Measurements from ENCODE around the gene DBN1. TPM values are rescaled to one million over a fixed set of nuclear protein-coding genes. Genes with fewer than 3 reads are reported as not detected.

DBN1 gene
- total RNA-seq, 2 experiments from 2014 or later, result 4.9 to 5.0 TPM

DNA sequence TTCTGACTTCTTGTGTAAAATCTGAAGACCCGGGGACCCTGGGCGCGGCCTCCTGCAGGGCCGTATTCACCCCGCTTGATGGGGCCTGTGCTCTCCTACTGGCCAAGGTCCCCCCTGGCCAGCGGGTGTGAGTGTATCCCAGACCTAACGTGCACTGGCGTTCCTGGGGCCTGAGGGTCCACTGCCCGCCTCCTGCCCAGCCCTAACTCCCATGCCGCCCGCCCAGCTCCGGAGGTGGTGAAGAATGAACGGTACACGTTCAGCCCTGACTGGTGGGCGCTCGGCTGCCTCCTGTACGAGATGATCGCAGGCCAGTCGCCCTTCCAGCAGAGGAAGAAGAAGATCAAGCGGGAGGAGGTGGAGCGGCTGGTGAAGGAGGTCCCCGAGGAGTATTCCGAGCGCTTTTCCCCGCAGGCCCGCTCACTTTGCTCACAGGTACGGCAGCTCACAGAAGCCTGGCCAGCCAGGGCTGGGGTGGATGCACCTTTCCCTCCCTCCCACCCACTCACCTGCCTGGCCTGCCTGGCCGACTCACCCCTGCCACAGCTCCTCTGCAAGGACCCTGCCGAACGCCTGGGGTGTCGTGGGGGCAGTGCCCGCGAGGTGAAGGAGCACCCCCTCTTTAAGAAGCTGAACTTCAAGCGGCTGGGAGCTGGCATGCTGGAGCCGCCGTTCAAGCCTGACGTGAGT is 37.4 kb downstream of the DBN1 start:
- ChIA-PET POLR2A (interaction anchor here (2.1 to 20.7 kb wide), 4 partner anchors 7 to 27 kb away, joined by 18 to 654 read pairs (median 206); partner anchors contain the start of genes F12, GRK6 and PFN3), CTCF (interaction anchor here (1.0 to 1.7 kb wide), 3 partner anchors 10 to 32 kb away, joined by 3 to 6 read pairs (median 4); partner anchors contain the start of gene PRR7)
- Mint-ChIP-seq H3K27ac (no peak overlapping the region), H3K4me1 (peaks cover 81% of the 10 kb centered on the region), H3K4me3 (no peak overlapping the region), H3K27me3 (no peaks in the 10 kb centered on the region), H3K36me3 (ENCODE audit: low read depth) (peaks cover 91% of the 10 kb centered on the region), H3K9me3 (no peaks in the 10 kb centered on the region)
- no peak for DNase-seq

DNA sequence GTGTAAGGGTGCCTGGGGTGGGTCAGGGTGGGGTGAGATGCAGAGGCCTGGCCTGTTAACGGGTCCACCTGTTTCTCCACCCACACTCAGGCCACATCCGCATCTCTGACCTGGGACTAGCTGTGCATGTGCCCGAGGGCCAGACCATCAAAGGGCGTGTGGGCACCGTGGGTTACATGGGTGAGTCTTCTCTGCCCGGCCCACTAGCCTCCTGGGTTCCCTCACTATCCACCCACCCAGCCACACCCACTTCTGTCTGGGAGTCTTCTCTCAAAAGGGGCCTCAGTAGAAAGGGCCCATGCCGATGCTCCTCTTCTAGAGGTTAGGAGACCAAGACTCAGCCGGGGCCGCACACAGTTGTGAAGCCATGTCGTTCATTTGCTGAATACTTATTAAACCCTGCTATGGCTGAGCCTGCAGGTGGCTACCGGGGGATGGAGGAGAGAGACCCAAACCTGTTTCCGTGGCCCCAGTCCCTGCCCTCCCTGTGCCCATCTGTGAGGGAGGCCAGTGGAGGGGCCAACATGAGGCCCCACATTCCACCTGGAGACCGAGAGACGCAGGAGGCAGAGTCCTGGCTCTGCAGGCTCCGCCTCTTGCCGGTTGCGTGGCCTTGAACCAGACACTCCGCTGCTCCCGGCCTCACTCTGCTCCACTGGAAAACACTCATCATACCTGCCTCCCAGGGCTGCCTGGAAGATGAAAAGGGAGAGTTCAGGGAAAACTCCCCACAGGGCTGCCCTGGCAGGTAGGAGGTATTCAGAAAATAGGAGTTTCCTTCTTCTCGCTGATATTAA is 38.3 kb downstream of the DBN1 start:
- Mint-ChIP-seq H3K4me3 (no peak overlapping the region), H3K9me3 (no peaks in the 10 kb centered on the region), H3K4me1 (peaks cover 85% of the 10 kb centered on the region), H3K36me3 (ENCODE audit: low read depth) (peaks cover 94% of the 10 kb centered on the region), H3K27ac (peak overlapping the region; percentile 6), H3K27me3 (no peaks in the 10 kb centered on the region)
- CTCF ChIA-PET, result interaction anchor here (0.9 to 12.6 kb wide), 6 partner anchors 9 to 45 kb away, joined by 3 to 235 read pairs (median 7); partner anchors contain the start of gene PFN3
- POLR2A ChIA-PET, result interaction anchor here (0.6 to 14.9 kb wide), 8 partner anchors 9 to 316 kb away, joined by 3 to 654 read pairs (median 12); partner anchors contain the start of genes F12, GRK6 and PRR7
- DNase-seq, result no peak

DNA sequence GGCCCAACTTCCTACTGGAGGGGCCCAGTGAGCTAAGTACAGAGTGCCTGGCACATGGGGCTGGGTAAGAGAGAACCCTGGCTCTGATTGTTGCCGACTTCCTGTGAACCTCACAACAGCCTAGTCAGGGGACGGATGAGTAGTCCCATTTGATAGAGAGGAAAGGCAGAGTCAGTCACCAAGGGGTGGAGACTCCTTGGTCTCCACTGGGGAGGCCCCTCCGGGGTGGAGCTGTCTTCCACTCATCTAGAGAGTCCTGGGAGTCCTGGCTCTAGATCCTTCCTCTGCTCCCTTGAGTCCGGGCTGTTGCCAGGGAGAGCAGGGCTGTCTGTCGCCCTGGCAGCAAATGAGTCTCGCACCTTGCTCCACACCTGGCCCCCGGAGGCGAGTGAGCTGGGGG is 39.0 kb downstream of the DBN1 start:
- no peaks in the 10 kb centered on the region for H3K9me3 Mint-ChIP-seq
- peak overlapping the region; percentile 58 for H3K4me3 Mint-ChIP-seq
- ChIA-PET POLR2A (interaction anchor here (0.6 to 14.9 kb wide), 8 partner anchors 8 to 316 kb away, joined by 3 to 654 read pairs (median 4); partner anchors contain the start of genes F12, GRK6, LMAN2 and PRR7), CTCF (interaction anchor here (0.9 to 12.6 kb wide), 6 partner anchors 9 to 44 kb away, joined by 3 to 235 read pairs (median 7); partner anchors contain the start of gene PFN3)
- H3K27me3 Mint-ChIP-seq, result no peaks in the 10 kb centered on the region
- peak overlapping the region; percentile 86 for H3K27ac Mint-ChIP-seq
- H3K4me1 Mint-ChIP-seq, result peaks cover 85% of the 10 kb centered on the region
- peak; percentile 67 for DNase-seq
- peaks cover 93% of the 10 kb centered on the region for H3K36me3 Mint-ChIP-seq (ENCODE audit: low read depth)

DNA sequence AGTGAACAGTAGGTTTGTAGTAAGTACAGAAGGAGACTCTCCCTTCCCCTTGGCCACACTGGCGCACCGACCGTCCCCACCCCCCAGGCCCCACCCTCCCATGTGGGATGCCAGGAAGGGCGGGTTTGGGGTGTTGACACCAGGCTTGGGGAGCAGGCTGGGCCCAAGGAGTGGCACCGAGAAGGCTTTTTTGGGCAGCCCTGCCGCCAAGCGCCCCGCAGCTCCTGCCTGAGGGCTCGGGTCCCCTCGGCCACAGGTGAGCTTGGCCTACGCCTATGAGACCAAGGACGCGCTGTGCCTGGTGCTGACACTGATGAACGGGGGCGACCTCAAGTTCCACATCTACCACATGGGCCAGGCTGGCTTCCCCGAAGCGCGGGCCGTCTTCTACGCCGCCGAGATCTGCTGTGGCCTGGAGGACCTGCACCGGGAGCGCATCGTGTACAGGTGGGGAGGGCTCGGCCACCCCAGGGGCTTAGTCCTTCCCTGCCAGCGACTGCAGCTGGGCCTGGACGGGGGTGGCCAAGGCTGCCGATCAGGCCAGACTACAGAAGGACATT is 39.7 kb downstream of the DBN1 start:
- H3K4me1 Mint-ChIP-seq, result peaks cover 88% of the 10 kb centered on the region

DNA sequence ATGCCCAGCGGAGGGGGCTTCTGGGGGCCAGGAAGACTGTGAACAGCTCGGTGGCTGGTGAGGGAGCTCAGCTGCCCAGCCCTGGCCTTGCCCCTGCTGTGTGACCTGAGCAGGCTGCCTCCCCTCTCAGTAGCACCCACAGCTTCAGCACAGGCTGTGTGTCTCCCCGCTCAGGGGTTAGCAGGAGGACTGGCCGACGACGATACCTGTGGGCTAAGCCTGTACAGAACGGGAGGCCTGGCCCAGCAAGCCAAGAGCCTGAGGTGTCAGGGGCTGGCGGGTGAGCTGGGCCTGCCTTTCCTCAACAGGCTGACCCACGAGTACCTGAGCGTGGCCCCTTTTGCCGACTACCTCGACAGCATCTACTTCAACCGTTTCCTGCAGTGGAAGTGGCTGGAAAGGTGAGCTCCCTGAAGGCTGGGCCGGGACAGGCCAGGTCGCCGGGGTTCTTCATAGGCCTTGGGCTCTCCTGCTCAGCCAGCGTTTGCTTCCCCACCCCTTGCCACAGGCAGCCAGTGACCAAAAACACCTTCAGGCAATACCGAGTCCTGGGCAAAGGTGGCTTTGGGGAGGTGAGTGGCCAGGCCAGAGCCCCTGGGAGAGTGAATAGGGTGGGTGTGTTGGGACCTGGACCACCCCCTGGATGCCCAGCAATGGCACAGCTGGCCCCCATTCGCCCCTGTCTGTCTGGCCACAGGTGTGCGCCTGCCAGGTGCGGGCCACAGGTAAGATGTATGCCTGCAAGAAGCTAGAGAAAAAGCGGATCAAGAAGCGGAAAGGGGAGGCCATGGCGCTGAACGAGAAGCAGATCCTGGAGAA is 40.4 kb downstream of the DBN1 start:
- POLR2A ChIA-PET, result interaction anchor here (1.2 to 14.9 kb wide), 9 partner anchors 10 to 159 kb away, joined by 3 to 654 read pairs (median 10); partner anchors contain the start of genes F12, LMAN2, PRELID1 and PRR7
- no peak for DNase-seq
- CTCF ChIA-PET, result interaction anchor here (1.0 to 12.6 kb wide), 7 partner anchors 12 to 62 kb away, joined by 3 to 235 read pairs (median 6); partner anchors contain the start of gene PFN3
- Mint-ChIP-seq H3K9me3 (no peaks in the 10 kb centered on the region), H3K27me3 (no peaks in the 10 kb centered on the region), H3K36me3 (ENCODE audit: low read depth) (peaks cover 94% of the 10 kb centered on the region), H3K4me1 (peaks cover 84% of the 10 kb centered on the region), H3K27ac (peak overlapping the region; percentile 93), H3K4me3 (peak overlapping the region; percentile 56)

More for the DNA sequence above, 39.7 kb downstream of the DBN1 start:
- ChIA-PET CTCF (interaction anchor here (1.0 to 12.6 kb wide), 9 partner anchors 8 to 63 kb away, joined by 3 to 235 read pairs (median 10); partner anchors contain the start of gene PFN3), POLR2A (interaction anchor here (0.8 to 14.9 kb wide), 8 partner anchors 10 to 315 kb away, joined by 3 to 654 read pairs (median 3); partner anchors contain the start of genes F12, LMAN2 and PRR7)
- no peak overlapping the region for H3K4me3 Mint-ChIP-seq
- no peaks in the 10 kb centered on the region for H3K27me3 Mint-ChIP-seq
- H3K36me3 Mint-ChIP-seq (ENCODE audit: low read depth), result peaks cover 95% of the 10 kb centered on the region
- H3K27ac Mint-ChIP-seq, result peak overlapping the region; percentile 93
- no peak for DNase-seq
- no peaks in the 10 kb centered on the region for H3K9me3 Mint-ChIP-seq

DNA sequence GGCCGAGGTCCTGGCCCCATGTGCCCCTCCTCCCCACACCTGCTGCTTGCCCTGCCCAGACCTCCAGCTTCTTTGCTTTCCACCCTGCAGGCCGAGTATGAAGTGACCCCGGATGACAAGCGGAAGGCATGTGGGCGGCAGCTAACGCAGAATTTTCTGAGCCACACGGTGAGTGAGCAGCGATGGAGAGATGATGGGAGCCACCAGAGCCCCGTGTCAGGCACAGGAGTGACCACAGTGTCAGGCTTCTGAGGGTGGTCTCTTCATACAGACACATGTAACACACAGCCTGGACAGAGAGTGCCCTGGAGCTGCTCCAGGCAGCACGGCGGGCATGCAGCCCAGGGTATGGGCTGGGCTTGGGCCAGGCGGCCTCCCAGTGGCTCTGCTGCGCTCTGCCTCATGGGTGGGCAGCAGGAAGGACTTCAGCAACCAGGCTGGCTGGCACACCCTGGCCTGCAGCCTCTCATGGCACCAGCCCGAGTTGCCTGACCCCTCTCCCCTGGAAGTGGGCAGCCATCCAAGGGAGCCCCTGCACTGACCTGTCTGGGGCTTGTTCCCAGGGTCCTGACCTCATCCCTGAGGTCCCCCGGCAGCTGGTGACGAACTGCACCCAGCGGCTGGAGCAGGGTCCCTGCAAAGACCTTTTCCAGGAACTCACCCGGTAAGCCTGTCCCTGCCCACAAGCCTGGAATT is 41.1 kb downstream of the DBN1 start:
- Mint-ChIP-seq H3K4me3 (peak overlapping the region; percentile 91), H3K27me3 (no peaks in the 10 kb centered on the region), H3K9me3 (no peaks in the 10 kb centered on the region), H3K4me1 (peaks cover 78% of the 10 kb centered on the region), H3K27ac (peak overlapping the region; percentile 93), H3K36me3 (ENCODE audit: low read depth) (peaks cover 94% of the 10 kb centered on the region)
- DNase-seq, result no peak
- ChIA-PET CTCF (interaction anchor here (0.8 to 12.6 kb wide), 21 partner anchors 8 to 129 kb away, joined by 3 to 235 read pairs (median 4); partner anchors contain the start of genes PFN3, PRELID1 and RAB24), POLR2A (interaction anchor here (0.7 to 14.9 kb wide), 17 partner anchors 9 to 318 kb away, joined by 3 to 654 read pairs (median 6); partner anchors contain the start of genes F12, LMAN2, PDLIM7 and PRELID1)

DNA sequence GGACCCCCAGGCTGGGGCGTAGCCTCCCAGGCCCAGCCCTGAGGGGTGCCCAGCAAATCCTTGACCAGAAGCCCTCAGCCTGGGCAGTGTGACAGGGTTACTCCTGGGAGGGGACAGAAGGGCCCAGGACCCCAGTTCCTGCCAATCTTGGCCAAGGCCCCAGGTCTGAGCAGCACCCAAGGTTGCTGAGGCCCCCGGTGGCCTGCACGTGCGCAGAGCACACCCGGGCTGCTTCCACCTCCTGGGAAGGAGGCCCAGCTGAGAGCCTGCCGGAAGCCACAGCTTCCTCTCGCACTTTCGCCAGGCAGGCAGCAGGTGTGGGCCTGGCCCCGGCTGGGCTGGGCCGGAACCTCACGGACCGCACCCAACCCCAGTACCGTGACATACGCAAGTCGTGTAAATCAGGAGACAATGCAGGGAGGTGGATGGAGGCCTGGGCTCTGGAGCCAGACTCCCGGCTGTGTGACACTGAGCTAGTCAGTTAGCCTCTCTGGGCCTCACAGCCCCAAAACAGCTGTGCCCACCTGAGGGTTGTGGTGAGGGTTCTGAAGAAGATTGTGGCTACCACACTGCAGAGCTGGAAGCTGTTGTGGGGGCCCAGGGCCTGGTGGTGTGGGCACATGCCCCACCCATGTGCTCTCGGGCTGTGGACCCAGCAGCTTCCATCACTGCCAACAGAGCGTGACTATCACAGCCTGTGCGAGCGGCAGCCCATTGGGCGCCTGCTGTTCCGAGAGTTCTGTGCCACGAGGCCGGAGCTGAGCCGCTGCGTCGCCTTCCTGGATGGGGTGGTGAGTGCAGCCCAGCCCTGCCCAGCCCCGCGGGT is 41.9 kb downstream of the DBN1 start:
- peaks cover 72% of the 10 kb centered on the region for H3K4me1 Mint-ChIP-seq
- H3K27me3 Mint-ChIP-seq, result no peaks in the 10 kb centered on the region
- peaks cover 88% of the 10 kb centered on the region for H3K36me3 Mint-ChIP-seq (ENCODE audit: low read depth)

DNA sequence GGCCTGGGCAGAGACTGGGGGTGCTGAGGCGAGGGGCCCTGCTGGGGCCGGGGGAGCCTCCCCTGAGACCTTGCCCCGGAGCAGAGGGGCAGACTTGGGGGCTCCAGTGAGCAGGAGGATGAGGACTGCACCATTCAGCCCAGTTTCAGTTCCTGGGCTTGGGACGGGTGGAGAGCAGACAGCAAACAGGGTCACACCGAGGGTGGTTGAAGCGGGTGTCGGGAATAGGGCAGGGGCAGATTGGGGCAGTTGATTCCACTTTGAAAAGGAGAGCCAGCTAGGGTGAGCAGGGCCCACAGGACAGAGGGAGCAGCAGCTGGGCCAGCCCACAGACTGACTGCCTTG is 42.5 kb downstream of the DBN1 start:
- Mint-ChIP-seq H3K36me3 (ENCODE audit: low read depth) (peaks cover 85% of the 10 kb centered on the region), H3K27me3 (no peaks in the 10 kb centered on the region)

More for the DNA sequence above, 41.9 kb downstream of the DBN1 start:
- Mint-ChIP-seq H3K4me3 (peak overlapping the region; percentile 91), H3K9me3 (no peaks in the 10 kb centered on the region), H3K27ac (peak overlapping the region; percentile 93)
- POLR2A ChIA-PET, result interaction anchor here (0.7 to 14.9 kb wide), 17 partner anchors 8 to 317 kb away, joined by 3 to 654 read pairs (median 6); partner anchors contain the start of genes F12, LMAN2, PDLIM7 and PRELID1
- peak; percentile 89 for DNase-seq
- CTCF ChIA-PET, result interaction anchor here (0.8 to 12.6 kb wide), 20 partner anchors 9 to 128 kb away, joined by 3 to 235 read pairs (median 5); partner anchors contain the start of genes PFN3, PRELID1 and RAB24

DNA sequence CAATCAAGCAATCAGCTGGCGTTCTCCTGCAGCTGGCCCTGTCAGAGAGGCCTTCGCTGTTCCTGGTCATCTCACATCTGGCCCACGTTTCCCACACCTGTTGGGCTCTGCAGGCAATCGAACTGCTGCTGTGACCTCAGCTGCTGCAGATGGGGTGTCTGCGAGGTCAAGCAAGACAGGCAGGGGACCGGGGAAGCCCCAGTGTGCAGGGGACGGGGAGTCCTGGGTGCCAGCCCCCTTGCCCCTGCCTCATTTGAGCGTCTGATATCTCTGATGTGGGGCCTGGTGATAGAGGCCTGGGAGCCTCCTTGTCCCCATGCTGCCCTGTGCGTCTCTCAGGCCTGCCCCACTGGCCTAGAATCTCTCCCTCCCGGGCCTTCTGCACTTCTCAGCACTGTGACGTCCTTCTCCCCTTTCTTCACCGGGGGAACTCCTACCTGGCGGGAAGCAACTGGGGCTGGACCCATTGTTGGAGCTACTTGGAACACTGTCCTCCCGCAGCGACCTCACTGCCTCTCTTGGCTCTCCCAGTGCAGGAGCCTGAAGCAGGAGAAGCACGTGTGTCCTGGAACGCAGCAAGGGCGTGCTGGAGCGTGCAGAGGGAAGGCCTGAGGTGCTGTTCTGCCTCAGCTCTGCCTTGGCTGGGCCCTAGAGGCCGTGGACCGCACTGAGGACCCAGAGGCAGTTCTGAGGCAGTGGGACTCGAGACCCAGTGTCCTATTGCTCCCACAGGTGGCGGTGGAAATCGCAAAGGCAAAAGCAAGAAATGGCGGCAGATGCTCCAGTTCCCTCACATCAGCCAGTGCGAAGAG is 43.1 kb downstream of the DBN1 start:
- ChIA-PET CTCF (interaction anchor here (1.0 to 12.6 kb wide), 12 partner anchors 12 to 120 kb away, joined by 3 to 235 read pairs (median 5); partner anchors contain the start of gene PFN3), POLR2A (interaction anchor here (0.7 to 14.9 kb wide), 12 partner anchors 10 to 124 kb away, joined by 3 to 654 read pairs (median 6); partner anchors contain the start of genes F12, LMAN2 and PRR7)
- no peaks in the 10 kb centered on the region for H3K27me3 Mint-ChIP-seq
- no peak for DNase-seq
- H3K4me1 Mint-ChIP-seq, result peaks cover 68% of the 10 kb centered on the region
- no peaks in the 10 kb centered on the region for H3K9me3 Mint-ChIP-seq
- peak overlapping the region; percentile 91 for H3K4me3 Mint-ChIP-seq
- peak overlapping the region; percentile 93 for H3K27ac Mint-ChIP-seq
- peaks cover 79% of the 10 kb centered on the region for H3K36me3 Mint-ChIP-seq (ENCODE audit: low read depth)

More for the DNA sequence above, 42.5 kb downstream of the DBN1 start:
- Mint-ChIP-seq H3K27ac (peak overlapping the region; percentile 93), H3K4me3 (peak overlapping the region; percentile 91), H3K9me3 (no peaks in the 10 kb centered on the region), H3K4me1 (peaks cover 70% of the 10 kb centered on the region)
- ChIA-PET POLR2A (interaction anchor here (1.0 to 14.9 kb wide), 12 partner anchors 15 to 317 kb away, joined by 3 to 654 read pairs (median 6); partner anchors contain the start of genes F12, LMAN2, PDLIM7 and PRR7), CTCF (interaction anchor here (0.9 to 12.6 kb wide), 16 partner anchors 10 to 128 kb away, joined by 3 to 235 read pairs (median 5); partner anchors contain the start of genes PFN3, PRELID1 and RAB24)
- no peak for DNase-seq

Data from activated CD4-positive, alpha-beta memory T cell treated with anti-CD3 and anti-CD28 coated beads, Interleukin-2, amount 10 ng/mL, durations not matched to agents 7 days and 5 days (primary cell).